HepG2 (cell line): ENCODE data around the gene SLC28A1. TPM values are rescaled to one million over a fixed set of nuclear protein-coding genes. Genes with fewer than 3 reads are reported as not detected.

Experiments used
- CBX1 ChIP-seq: IDR thresholded peaks from one replicate; pipeline ENCODE4 v1.6.1; 2016; ENCODE audit warnings: antibody characterized with exemption, low read depth
- EED ChIP-seq: sonication (generic); formaldehyde crosslinking; IDR thresholded peaks from 2 replicates; pipeline ENCODE4 v1.5.0; 2020; ENCODE audit warnings: mild to moderate bottlenecking, missing genetic modification reagents
- IKZF4 ChIP-seq: sonication (generic); formaldehyde crosslinking; IDR thresholded peaks from 2 replicates; pipeline ENCODE4 v1.5.1; 2020; ENCODE audit warnings: borderline replicate concordance, mild to moderate bottlenecking, low read depth, missing genetic modification reagents; ENCODE audit errors: not compliant biosample characterization
- MBNL3 ChIP-seq: fragments of 250-450 bp; sonication (Bioruptor Pico); conservative IDR thresholded peaks from 2 replicates; pipeline ENCODE4 v1.8.0; 2022; ENCODE audit warnings: mild to moderate bottlenecking, inconsistent platforms
- NBN ChIP-seq: fragments of 450-650 bp; conservative IDR thresholded peaks from 2 replicates; pipeline ENCODE4 v1.6.1; 2017
- PITX1 ChIP-seq: sonication (generic); formaldehyde crosslinking; IDR thresholded peaks from 2 replicates; pipeline ENCODE4 v1.5.1; 2020; ENCODE audit warnings: mild to moderate bottlenecking, missing genetic modification reagents
- SP5 ChIP-seq: IDR thresholded peaks from 2 replicates; pipeline ENCODE4 v1.6.1; 2016; ENCODE audit warnings: low read depth, borderline replicate concordance
- YEATS4 ChIP-seq: sonication (generic); formaldehyde crosslinking; IDR thresholded peaks from 2 replicates; pipeline ENCODE4 v1.4.0; 2020; ENCODE audit warnings: missing genetic modification reagents, borderline replicate concordance
- ZBTB38 ChIP-seq: sonication (generic); formaldehyde crosslinking; IDR thresholded peaks from 2 replicates; pipeline ENCODE4 v1.5.1; 2020; ENCODE audit warnings: mild to moderate bottlenecking, missing genetic modification reagents
- ZFP82 ChIP-seq: sonication (generic); formaldehyde crosslinking; IDR thresholded peaks from 2 replicates; pipeline ENCODE4 v1.5.1; 2020; ENCODE audit warnings: mild to moderate bottlenecking, missing genetic modification reagents, borderline replicate concordance
- ZNF10 ChIP-seq: sonication (generic); formaldehyde crosslinking; IDR thresholded peaks from 2 replicates; pipeline ENCODE4 v1.4.0; 2020; ENCODE audit warnings: mild to moderate bottlenecking, low read depth, missing genetic modification reagents, borderline replicate concordance
- ZNF207 ChIP-seq: fragments of 450-650 bp; IDR thresholded peaks from 2 replicates; pipeline ENCODE4 v1.6.1; 2016; ENCODE audit warnings: antibody characterized with exemption, borderline replicate concordance
- ZNF567 ChIP-seq: sonication (generic); formaldehyde crosslinking; IDR thresholded peaks from 2 replicates; pipeline ENCODE4 v1.8.1; 2023; ENCODE audit warnings: mild to moderate bottlenecking, missing genetic modification reagents, borderline replicate concordance
- ZNF577 ChIP-seq: sonication (generic); formaldehyde crosslinking; IDR thresholded peaks from 2 replicates; pipeline ENCODE4 v1.4.0; 2020; ENCODE audit warnings: mild to moderate bottlenecking, low read depth, missing genetic modification reagents, borderline replicate concordance
- ZNF724P ChIP-seq: sonication (generic); formaldehyde crosslinking; IDR thresholded peaks from 2 replicates; pipeline ENCODE4 v1.8.0; 2022; ENCODE audit warnings: missing genetic modification reagents, borderline replicate concordance
- polyA plus RNA-seq, 8 experiments: library from polyadenylated mRNA; depleted of rRNA in 3 of 8; stranded (reverse) in 7 of 8; unstranded in 1 of 8; fragments of >200 nt; fragmentation: Illumina TruSeq in 4 of 8; extraction: Trizol in 4 of 8; gene quantifications; 2 replicates each; pipeline versions ENCODE4 v1.2.1 to v1.2.3, GENCODE V29; 2011 to 2016; ENCODE audit warnings: low read depth in 4 of 8, missing spikeins in 1 of 8, mixed read lengths in 1 of 8; ENCODE audit not compliant: insufficient read depth in 1 of 8
- total RNA-seq, 5 experiments: library from RNA; depleted of rRNA; stranded (reverse); fragments of >200 nt; fragmentation: Illumina TruSeq; extraction: Trizol; gene quantifications; 2 replicates each; pipeline ENCODE4 v1.2.3, GENCODE V29; 2016; ENCODE audit warnings: low read depth in 1 of 5
- TF ChIP-seq, protein P1 (sequence below), 2 experiments: sonication (generic) in 1 of 2; formaldehyde crosslinking in 1 of 2; IDR thresholded peaks; 2 replicates each; pipeline versions ENCODE4 v1.6.1 to v1.9.0; 2014 to 2022; ENCODE audit warnings: antibody characterized with exemption in 1 of 2, borderline replicate concordance in 1 of 2, inconsistent platforms in 1 of 2, low read depth in 1 of 2, missing genetic modification reagents in 1 of 2
- TF ChIP-seq, protein P2 (sequence below): conservative IDR thresholded peaks from 2 replicates; pipeline ENCODE4 v1.6.1; 2018; ENCODE audit warnings: missing genetic modification reagents
- TF ChIP-seq, protein P3 (sequence below): sonication (generic); formaldehyde crosslinking; IDR thresholded peaks from 2 replicates; pipeline ENCODE4; 2020; ENCODE audit warnings: missing genetic modification reagents, mild to moderate bottlenecking, borderline replicate concordance

Gene SLC28A1
- total and polyA plus RNA-seq, 2 of the 13 experiments (the other 11 are each of a cell fraction or from before 2014, with no cell fraction given): 0.31 to 5.8 TPM

DNA sequence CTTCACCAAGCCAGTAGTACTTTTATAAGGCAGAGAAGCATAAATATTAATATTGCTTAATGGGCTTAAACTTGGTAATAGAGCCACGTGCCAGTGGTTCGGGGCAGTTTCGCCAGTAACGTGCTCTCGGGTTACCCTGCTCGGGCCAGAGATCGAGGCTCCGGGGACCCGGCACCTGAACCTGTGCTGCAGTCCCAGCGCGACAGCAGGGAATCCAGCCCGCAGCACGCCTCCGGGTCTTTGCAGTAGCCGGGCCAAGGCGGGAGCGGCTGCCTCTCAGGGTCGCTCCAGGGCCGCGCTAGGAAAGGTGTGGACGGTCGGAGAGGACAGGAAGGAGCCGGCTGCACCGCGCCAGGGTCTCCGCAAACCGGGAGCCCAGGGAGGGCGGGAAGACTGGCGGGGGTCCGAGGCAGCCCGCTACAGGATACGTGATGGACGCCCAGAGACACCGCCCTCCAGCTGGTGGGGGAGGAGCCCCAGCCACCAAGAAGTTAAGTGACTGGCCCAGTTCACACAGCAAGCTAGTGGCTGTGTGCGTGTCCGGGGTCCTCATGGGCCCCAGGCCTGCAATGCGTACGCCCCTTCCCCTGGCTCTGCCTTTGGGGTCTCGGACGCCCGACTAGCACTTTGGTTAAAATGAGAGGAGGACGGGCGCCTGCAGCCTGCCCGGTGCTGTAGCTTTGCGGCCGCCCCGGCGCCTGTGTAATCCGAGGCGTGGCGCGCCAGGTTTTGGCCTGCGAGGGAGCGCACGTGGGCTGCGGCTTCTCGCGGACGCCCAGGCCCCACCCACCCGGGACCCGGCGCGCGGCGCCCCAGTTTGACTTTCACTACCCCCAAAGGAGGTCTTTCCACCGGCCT, 96.0 kb downstream of the SLC28A1 start (continued):
- TF ChIP-seq, protein P1, sequence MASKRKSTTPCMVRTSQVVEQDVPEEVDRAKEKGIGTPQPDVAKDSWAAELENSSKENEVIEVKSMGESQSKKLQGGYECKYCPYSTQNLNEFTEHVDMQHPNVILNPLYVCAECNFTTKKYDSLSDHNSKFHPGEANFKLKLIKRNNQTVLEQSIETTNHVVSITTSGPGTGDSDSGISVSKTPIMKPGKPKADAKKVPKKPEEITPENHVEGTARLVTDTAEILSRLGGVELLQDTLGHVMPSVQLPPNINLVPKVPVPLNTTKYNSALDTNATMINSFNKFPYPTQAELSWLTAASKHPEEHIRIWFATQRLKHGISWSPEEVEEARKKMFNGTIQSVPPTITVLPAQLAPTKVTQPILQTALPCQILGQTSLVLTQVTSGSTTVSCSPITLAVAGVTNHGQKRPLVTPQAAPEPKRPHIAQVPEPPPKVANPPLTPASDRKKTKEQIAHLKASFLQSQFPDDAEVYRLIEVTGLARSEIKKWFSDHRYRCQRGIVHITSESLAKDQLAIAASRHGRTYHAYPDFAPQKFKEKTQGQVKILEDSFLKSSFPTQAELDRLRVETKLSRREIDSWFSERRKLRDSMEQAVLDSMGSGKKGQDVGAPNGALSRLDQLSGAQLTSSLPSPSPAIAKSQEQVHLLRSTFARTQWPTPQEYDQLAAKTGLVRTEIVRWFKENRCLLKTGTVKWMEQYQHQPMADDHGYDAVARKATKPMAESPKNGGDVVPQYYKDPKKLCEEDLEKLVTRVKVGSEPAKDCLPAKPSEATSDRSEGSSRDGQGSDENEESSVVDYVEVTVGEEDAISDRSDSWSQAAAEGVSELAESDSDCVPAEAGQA (IDR thresholded peaks at IDR 0.05; ENCODE audit: low read depth): no peak
- TF ChIP-seq, protein P1 (CRISPR knock-in tag; IDR thresholded peaks at IDR 0.05; ENCODE audit: borderline replicate concordance): no peak
- TF ChIP-seq, protein P2, sequence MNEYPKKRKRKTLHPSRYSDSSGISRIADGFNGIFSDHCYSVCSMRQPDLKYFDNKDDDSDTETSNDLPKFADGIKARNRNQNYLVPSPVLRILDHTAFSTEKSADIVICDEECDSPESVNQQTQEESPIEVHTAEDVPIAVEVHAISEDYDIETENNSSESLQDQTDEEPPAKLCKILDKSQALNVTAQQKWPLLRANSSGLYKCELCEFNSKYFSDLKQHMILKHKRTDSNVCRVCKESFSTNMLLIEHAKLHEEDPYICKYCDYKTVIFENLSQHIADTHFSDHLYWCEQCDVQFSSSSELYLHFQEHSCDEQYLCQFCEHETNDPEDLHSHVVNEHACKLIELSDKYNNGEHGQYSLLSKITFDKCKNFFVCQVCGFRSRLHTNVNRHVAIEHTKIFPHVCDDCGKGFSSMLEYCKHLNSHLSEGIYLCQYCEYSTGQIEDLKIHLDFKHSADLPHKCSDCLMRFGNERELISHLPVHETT (CRISPR knock-in tag): peak; percentile 64; the same call in 1 of the 2 replicates
- peak; percentile 25; the same call in 1 of the 2 replicates for TF ChIP-seq SP5 (CRISPR knock-in tag)
- TF ChIP-seq, protein P3, sequence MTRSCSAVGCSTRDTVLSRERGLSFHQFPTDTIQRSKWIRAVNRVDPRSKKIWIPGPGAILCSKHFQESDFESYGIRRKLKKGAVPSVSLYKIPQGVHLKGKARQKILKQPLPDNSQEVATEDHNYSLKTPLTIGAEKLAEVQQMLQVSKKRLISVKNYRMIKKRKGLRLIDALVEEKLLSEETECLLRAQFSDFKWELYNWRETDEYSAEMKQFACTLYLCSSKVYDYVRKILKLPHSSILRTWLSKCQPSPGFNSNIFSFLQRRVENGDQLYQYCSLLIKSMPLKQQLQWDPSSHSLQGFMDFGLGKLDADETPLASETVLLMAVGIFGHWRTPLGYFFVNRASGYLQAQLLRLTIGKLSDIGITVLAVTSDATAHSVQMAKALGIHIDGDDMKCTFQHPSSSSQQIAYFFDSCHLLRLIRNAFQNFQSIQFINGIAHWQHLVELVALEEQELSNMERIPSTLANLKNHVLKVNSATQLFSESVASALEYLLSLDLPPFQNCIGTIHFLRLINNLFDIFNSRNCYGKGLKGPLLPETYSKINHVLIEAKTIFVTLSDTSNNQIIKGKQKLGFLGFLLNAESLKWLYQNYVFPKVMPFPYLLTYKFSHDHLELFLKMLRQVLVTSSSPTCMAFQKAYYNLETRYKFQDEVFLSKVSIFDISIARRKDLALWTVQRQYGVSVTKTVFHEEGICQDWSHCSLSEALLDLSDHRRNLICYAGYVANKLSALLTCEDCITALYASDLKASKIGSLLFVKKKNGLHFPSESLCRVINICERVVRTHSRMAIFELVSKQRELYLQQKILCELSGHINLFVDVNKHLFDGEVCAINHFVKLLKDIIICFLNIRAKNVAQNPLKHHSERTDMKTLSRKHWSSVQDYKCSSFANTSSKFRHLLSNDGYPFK (CRISPR knock-in tag): peak; percentile 47; the same call in 1 of the 2 replicates
- no peak for TF ChIP-seq ZNF567 (CRISPR knock-in tag)
- TF ChIP-seq ZFP82 (CRISPR knock-in tag): no peak; the same call in 1 of the 2 replicates
- no peak for TF ChIP-seq ZNF577 (CRISPR knock-in tag)
- TF ChIP-seq ZNF207: no peak
- no peak for TF ChIP-seq NBN
- peak; percentile 92 for TF ChIP-seq EED (CRISPR knock-in tag)
- TF ChIP-seq IKZF4: no peak
- TF ChIP-seq ZNF10 (CRISPR knock-in tag): no peak
- TF ChIP-seq PITX1 (CRISPR knock-in tag): no peak
- no peak for TF ChIP-seq MBNL3 (CRISPR knock-in tag)
- TF ChIP-seq CBX1: peak; percentile 61
- peak; percentile 68; the same call in 1 of the 2 replicates for TF ChIP-seq ZNF724P (CRISPR knock-in tag)
- no peak for TF ChIP-seq ZBTB38 (CRISPR knock-in tag)
- peak; percentile 76; the same call in 1 of the 2 replicates for TF ChIP-seq YEATS4 (CRISPR knock-in tag)
